Endothelial cell (in vitro differentiated cells): Measurements from ENCODE around the gene BIRC7. TPM values are rescaled to one million over a fixed set of nuclear protein-coding genes. Genes with fewer than 3 reads are reported as not detected.

Source experiments
- DNase-seq: peaks from one replicate; pipeline ENCODE4 v3.0.0; 2021; ENCODE audit warnings: low spot score
- H3K27ac Mint-ChIP-seq: one replicate; pipeline ENCODE4 v1.8.0; 2021; ENCODE audit warnings: mixed read lengths, inconsistent platforms; ENCODE audit not compliant: unreplicated experiment
- H3K27me3 Mint-ChIP-seq: one replicate; pipeline ENCODE4 v1.8.0; 2021; ENCODE audit warnings: mild to moderate bottlenecking, moderate library complexity, mixed read lengths, inconsistent platforms; ENCODE audit not compliant: unreplicated experiment
- H3K36me3 Mint-ChIP-seq: one replicate; pipeline ENCODE4 v1.8.0; 2021; ENCODE audit warnings: mild to moderate bottlenecking, low read depth, mixed read lengths, inconsistent platforms; ENCODE audit not compliant: unreplicated experiment
- H3K4me1 Mint-ChIP-seq: one replicate; pipeline ENCODE4 v1.8.0; 2021; ENCODE audit warnings: mild to moderate bottlenecking, mixed read lengths, inconsistent platforms; ENCODE audit not compliant: unreplicated experiment
- H3K4me3 Mint-ChIP-seq: one replicate; pipeline ENCODE4 v1.8.0; 2021; ENCODE audit warnings: mild to moderate bottlenecking, mixed read lengths, inconsistent platforms; ENCODE audit not compliant: unreplicated experiment
- H3K9me3 Mint-ChIP-seq: one replicate; pipeline ENCODE4 v1.8.0; 2021; ENCODE audit warnings: mixed read lengths, inconsistent platforms; ENCODE audit not compliant: unreplicated experiment
- total RNA-seq: library from RNA; stranded (reverse); fragmentation: NEBNext Ultra II Directional; extraction: Animal tissue kit (Norgen Biotek cat#: 25700); gene quantifications from one replicate; pipeline ENCODE4 v1.2.1, GENCODE V29; 2021; ENCODE audit not compliant: unreplicated experiment
- TF ChIP-seq, protein P1 (sequence below): fragments of 200-600 bp; sonication (generic); IDR thresholded peaks from one replicate; pipeline ENCODE4 v1.5.0; 2021; ENCODE audit warnings: antibody characterized with exemption; ENCODE audit not compliant: unreplicated experiment

Gene BIRC7
- total RNA-seq, 1 donor from 2014 or later, result not detected

- Mint-ChIP-seq H3K36me3 (peaks cover 33% of the 10 kb centered on the region), H3K4me1 (peaks cover 41% of the 10 kb centered on the region), H3K4me3 (peak overlapping the region; percentile 99), H3K27ac (peak overlapping the region; percentile 98), H3K27me3 (peaks cover 5% of the 10 kb centered on the region), H3K9me3 (no peaks in the 10 kb centered on the region)
- TF ChIP-seq, protein P1, sequence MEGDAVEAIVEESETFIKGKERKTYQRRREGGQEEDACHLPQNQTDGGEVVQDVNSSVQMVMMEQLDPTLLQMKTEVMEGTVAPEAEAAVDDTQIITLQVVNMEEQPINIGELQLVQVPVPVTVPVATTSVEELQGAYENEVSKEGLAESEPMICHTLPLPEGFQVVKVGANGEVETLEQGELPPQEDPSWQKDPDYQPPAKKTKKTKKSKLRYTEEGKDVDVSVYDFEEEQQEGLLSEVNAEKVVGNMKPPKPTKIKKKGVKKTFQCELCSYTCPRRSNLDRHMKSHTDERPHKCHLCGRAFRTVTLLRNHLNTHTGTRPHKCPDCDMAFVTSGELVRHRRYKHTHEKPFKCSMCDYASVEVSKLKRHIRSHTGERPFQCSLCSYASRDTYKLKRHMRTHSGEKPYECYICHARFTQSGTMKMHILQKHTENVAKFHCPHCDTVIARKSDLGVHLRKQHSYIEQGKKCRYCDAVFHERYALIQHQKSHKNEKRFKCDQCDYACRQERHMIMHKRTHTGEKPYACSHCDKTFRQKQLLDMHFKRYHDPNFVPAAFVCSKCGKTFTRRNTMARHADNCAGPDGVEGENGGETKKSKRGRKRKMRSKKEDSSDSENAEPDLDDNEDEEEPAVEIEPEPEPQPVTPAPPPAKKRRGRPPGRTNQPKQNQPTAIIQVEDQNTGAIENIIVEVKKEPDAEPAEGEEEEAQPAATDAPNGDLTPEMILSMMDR, result no peak
- DNase-seq, result no peak
These were observed 21.2 kb upstream of the BIRC7 start for GRCh38 chr20:63214514-63214913.

- Mint-ChIP-seq H3K36me3 (peaks cover 37% of the 10 kb centered on the region), H3K4me1 (peaks cover 41% of the 10 kb centered on the region), H3K27me3 (peaks cover 5% of the 10 kb centered on the region), H3K27ac (peak overlapping the region; percentile 98), H3K9me3 (no peaks in the 10 kb centered on the region), H3K4me3 (peak overlapping the region; percentile 99)
- TF ChIP-seq, protein P1, result peak; percentile 4
- peak; percentile 68 for DNase-seq
These were observed 20.3 kb upstream of the BIRC7 start for GRCh38 chr20:63215101-63216040.

- H3K27me3 Mint-ChIP-seq, result peaks cover 5% of the 10 kb centered on the region
- peaks cover 37% of the 10 kb centered on the region for H3K4me1 Mint-ChIP-seq
- TF ChIP-seq, protein P1, result no peak
- no peaks in the 10 kb centered on the region for H3K9me3 Mint-ChIP-seq
- DNase-seq, result peak; percentile 93
- H3K27ac Mint-ChIP-seq, result peak within 1 kb of the TSS; percentile 98
- H3K36me3 Mint-ChIP-seq, result peaks cover 33% of the 10 kb centered on the region
- peak within 1 kb of the TSS; percentile 99 for H3K4me3 Mint-ChIP-seq
These were observed 19.5 kb upstream of the BIRC7 start, which contains the start of gene YTHDF1 for GRCh38 chr20:63216041-63216848. Gene YTHDF1 (minus strand): TSS chr20:63216131. CDS start chr20:63215892, 239 bp downstream.

DNA sequence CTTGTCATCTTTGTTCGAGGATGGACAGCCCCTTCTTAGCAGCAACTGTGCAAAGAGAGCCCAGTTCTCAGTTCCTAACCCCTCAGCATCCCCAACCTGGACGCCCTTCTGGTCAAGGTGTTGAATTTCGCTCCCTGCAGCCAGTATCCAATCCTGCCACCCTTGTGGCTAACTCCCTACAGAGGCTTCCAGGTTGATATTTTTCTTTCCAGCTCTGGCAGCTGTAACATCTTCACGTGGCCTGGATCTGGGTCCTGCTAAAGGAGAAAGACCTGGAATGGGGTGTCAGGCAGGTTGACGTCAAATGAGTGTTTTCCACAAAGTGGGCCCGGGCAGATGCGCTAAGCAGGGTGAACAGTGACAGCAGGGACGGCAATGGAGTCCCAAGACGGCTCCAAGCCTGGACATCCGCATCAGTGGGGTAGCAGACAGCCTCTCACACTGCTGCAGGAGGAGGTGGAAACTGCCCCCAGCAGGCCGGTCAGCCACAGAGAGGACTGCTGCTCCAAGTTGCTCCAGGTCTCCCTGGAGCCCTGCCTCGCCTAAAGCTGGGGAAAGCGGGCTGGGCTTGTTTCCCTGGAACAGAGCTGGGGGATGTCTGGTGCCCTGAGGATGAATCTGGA lies 18.7 kb upstream of the BIRC7 start:
- TF ChIP-seq, protein P1, result no peak
- Mint-ChIP-seq H3K4me1 (peaks cover 36% of the 10 kb centered on the region), H3K9me3 (no peaks in the 10 kb centered on the region), H3K36me3 (peaks cover 30% of the 10 kb centered on the region), H3K4me3 (peak overlapping the region; percentile 87), H3K27me3 (peaks cover 5% of the 10 kb centered on the region), H3K27ac (peak overlapping the region; percentile 78)
- DNase-seq, result no peak
